ENCODE measurements around the gene GGNBP2.

Gene GGNBP2

DNA sequence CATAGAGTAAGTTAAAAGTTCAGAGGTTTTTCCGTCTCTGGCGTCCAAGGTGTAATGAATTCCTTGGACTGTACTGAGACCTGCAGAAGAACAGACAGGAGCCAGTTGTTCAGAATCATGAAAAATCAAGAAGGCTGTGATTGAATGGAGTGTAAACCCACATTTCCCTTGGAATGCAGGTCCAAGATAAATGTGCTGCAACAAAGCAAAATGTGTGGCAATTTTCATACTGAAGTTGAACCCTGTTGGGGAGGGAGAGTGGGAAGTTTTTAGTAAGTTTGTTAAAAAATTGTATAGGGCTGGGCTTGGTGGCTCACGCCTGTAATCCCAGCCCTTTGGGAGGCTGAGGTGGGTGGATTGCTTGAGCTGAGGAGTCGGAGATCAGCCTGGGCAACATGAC, 21.4 kb downstream of the GGNBP2 start:
- no peak for DNase-seq

DNA sequence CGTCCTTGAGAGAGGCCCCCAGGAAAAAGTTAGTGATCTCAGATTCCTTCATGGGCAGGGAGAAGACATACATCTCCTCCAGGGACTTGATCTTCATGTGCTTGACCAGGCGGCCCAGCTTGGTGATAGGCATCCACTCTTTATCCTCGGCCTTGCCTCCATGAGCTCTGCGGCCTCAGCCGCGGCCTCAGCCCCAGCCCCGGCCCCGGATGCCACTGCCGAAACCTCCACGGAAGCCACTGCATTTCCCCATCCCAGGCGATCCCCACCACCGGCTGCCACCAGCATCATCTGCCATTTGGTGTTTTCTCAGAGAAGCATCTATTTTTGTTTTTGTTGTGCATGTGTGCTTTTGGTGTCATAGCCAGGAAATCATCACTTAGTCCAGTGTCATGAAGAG, 30.3 kb downstream of the GGNBP2 start:
- DNase-seq: no peak

DNA sequence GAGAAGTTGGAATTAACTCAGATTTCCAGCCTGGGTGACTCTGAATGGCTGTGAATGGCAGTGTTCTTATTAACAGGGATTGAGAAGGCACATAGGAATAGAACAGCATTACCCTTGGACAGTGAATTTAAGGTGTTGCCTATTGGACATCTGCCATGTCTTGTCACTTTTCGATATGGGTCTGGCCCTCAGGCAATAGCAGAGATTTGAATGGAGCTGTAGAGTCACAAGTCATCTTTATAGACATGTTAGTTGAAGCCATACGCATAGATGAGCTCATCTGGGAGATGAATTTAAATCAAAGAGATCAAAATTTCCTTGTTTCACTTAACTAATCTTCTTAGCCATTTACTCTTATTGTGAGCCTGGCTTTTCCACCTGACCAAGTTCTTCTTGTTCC, 32.1 kb downstream of the GGNBP2 start:
- no peak for DNase-seq

DNA sequence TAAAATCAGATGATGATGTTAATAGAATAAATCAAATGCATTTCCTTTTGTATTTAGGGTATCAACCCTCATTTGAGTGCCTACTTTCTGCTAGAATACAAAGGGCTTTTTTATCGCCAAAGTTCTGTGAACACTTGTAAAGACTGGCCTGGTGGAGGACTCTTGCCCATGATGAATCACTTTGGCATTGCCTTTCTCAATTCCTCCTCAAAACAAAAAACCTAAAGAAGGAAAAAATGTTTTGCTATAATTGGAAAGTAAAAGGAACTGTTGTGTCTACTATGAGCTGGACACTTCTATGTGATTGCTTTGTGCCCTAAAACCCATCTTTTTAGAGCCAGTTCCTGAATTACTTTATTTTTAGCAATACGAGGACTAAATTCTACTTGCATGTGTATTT, 34.0 kb downstream of the GGNBP2 start:
- DNase-seq: no peak

DNA sequence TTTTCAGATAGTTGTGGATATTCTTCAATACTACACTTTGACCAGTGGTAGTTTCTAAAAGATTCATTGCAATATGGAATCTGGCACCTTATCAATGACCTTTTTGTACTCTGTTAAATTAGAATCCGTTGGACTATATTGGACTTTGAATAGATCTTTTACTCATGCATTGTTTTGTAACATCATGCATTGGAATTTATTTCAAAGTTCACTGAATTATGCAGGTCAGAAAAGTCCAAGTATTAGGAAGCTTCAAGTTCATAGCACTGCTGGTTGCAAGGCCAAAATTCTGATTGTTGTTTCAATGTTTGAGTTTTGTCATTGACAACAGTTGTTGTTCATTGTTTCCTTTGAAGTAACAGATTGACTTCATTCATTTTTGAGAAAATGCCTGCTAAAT, 39.1 kb downstream of the GGNBP2 start:
- no peak for DNase-seq

DNA sequence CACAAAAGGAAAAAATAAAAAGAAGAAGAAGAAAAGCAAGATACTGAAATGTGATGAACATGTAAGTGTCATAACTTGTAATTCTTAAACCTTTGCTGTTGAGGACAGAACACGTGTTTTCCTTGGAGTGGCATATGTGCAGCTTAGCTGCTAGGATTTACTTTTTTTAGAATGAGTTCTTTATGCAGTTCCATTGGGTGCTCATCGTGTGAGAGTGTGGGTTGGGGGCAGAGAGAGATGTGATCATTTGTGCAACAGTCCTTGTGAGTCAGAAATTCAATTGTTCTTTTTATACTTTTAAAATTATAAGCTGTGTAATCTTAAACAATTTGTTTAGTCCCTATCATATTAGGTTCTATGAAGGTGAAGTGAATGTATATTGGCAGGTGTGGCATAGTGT, 41.4 kb downstream of the GGNBP2 start:
- no peak for DNase-seq

DNA sequence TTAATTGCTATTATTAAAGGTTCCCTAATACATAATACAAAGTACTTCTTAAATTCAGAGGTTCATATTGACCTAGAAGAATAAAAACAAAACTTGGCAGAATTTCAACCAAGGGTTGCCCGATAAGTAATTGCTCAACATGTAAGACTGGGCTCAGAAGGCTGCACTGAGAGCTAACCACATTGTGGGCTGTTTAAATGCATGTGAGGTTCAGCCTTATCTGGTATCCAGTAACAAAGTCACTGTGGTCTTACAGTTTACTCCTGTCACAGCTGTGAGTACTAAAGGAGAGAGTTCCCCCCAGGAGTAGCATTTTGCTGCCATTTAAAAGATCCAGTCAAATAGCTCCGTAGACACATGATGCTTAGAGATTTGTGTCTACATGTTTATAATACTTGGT, 45.4 kb downstream of the GGNBP2 start:
- no peak for DNase-seq

DNA sequence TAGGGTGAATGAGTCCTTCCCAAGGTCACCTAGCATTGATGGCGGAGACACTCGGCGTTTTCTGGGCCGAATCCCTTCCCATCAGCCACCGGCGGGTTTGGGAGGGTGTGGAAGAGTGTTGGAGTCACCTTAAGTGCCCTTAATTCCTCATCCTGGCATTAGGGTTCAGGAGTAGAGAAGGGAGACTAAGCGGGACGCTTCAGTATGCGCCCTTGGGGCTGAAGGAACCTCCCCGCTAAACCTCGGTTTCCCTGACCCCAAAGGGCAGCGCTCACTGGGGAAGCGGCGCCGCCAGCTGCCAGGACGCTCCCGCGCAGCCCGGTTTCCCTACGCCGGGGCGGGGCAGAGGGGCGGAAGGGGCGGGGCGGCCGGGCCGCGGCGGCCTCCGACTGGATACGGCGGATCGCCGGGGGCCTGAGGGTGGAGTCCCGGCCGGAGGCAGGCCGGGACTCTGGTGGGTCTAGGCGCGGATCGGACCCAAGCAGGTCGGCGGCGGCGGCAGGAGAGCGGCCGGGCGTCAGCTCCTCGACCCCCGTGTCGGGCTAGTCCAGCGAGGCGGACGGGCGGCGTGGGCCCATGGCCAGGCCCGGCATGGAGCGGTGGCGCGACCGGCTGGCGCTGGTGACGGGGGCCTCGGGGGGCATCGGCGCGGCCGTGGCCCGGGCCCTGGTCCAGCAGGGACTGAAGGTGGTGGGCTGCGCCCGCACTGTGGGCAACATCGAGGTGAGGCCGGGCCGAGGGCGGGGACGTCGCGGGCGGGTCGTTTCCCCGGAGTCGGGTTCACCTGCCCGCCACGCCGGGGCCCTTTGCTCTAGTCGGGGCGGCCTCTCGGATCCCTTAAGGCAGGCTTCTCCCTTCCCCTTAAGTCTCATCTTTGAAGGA, 47.0 kb downstream of the GGNBP2 start, which contains the start of gene DHRS11:
TSS of gene DHRS11 (plus strand) at position 446 of the 882 bp plus-strand sequence. CDS start at position 577, 131 bp downstream.
- peak; percentile 75 to 82 for DNase-seq

DNA sequence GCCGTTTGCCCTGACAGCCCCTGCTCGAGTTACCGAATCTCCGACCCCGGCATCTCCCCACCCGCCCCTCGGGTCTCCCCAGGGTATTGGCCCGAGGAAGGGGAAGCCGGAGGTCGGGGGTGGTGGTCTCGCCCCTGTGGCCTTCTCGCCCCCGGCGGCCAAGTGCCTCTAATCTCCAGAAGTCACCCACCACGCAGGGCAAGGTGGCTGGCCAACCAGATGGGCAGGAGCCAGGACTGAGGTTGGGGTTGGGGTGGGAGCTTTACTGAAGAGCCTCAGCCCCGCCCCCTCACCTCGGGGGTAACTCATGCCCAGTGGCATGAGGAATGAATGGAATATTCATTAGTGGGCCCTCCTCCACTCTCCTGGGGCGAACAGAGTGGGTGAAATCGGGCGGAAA, 47.6 kb downstream of the GGNBP2 start:
- no peak for DNase-seq

DNA sequence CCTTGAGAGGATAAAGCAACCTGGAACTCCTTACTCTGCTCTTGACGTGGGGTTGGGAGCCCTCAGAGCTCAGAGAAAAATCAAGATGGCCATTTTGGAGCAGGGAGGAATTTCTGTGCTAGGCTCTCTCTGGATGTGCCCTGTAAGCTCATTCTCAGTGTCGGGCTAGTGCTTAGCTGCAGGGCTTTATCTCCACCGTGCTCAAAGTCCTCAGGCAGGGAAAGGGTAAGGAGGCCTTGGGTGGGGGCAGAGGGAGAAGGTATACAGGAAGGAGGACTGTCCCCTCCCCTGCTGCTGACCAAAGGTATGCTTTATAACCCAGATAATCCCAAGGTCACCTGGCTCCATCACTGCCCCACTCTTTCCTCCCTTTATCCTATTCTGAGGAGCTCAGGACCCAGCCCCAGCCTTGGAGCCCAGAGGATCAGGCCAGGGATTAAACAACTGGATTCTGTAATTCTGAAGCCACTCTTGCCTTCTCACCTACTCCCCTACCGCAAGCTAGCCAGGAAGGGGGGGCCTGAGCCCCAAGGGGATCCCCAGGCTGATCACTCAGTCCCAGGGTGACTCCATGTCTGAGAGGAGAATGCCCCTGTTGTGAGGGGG, 48.1 kb downstream of the GGNBP2 start:
- no peak for DNase-seq

DNA sequence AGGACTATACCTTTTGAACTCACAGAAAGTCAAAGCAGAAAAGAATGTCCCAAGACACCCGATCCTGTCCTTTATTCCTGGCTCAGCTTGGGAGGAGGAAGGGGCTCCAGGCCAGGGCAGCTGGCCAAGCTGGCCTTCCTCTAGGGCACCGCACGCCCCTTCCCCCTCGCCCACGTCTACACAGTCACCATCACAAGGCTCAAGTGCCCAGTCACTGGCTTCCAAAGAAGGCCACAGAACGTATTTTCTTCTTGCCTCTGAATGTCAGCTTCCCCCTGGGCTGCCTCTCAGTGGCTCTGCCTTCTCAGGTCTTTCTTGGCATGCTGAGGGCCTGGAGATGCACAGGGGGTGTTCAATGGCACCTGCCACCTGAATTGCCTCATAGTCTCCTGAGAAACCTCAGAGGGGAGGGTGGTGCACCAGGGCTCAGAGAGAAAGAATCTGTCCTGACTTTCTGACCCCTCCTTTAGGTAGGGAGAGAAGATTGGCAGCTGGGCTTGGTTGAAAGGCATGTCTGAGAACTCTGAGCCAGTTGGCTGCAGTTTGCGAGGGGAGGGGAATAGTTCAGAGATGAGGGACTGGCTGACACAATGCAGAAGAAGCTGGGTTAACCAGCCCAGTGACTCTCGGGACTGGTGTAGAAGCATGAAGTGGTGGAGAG, 49.1 kb downstream of the GGNBP2 start:
- no peak for DNase-seq

DNA sequence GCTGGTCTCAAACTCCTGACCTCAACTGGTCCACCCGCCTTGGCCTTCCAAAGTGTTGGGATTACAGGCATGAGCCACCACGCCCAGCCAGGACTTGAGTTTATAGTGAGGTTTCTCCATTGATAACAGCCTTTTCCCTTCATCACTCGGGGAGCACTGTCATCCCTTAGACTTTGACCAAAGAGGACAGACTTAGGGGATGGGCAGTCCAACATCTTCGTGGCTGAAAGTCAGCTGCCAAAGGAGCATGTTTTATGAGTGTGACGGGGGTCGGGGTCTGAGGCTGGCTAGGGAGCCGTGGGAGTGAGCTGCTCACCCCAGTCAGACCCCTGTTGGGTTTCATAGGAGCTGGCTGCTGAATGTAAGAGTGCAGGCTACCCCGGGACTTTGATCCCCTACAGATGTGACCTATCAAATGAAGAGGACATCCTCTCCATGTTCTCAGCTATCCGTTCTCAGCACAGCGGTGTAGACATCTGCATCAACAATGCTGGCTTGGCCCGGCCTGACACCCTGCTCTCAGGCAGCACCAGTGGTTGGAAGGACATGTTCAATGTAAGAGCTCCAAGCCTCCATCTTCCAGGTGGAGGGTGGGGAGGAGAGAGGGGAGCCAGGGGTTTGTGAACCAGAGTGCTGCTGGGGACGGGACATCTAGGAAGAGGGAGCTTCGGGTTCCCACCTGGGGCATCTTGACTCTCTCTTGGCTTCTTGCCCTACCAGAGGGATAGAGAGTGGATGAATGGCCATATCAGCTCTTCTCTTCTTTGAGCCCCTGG, 50.1 kb downstream of the GGNBP2 start:
- DNase-seq: no peak

DNA sequence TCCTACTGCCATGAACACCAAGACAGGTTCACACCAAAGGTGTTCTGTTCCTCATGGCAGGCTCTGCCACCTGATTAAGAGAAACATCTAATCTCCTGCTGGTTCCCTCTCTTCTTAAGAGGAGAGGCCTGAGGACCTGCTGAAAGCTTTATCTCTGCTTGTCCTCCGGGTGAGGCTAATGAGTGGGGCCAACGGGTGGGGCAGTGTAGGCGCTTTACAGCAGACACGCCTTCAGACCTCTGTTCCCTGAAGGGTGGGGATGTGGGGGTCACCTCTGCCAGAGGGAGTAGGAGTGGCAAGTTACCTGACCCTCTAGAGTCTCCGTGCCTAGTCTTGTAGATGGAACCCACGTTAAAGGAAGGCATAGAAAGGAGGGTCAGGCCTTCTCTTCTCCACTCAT, 52.5 kb downstream of the GGNBP2 start:
- DNase-seq: no peak

DNA sequence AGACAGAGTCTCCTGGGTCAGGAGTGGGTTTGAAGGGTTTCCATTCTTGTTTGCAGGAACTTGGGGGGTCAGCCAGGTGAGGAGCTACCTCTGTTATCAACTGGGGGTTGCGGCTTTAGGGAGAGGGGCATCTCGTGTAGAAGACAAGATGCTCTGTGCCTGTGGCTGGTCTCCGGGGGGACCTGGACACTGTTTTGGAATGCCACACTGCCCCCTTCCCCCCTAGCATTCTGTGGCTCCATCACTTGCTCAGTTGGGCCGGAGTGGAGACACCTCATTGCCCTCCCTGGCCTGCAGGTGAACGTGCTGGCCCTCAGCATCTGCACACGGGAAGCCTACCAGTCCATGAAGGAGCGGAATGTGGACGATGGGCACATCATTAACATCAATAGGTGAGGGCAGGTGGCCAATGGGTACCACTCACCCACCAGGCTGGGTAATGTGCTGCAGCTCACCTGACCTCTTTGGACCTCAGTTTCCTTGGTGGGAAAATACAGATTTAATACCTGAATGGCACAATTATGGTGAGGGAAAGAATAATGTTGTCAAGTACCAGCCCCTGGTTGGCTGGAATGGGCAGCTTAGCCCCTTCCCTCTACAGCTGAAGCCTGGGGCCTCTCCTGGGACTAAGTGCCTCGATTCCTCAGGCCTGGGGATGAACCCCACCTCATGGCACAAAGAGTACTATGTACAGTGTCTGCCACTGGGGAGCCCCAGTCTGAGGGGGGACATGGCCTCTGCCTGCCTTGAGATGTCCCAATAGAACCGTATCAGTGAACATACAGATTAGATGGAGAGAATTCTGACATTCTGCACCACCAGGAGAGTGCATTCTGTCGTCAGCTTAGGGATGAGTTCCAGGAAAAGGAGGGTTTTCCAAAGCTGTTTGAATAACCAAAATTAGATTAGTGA, 53.4 kb downstream of the GGNBP2 start:
- no peak for DNase-seq

DNA sequence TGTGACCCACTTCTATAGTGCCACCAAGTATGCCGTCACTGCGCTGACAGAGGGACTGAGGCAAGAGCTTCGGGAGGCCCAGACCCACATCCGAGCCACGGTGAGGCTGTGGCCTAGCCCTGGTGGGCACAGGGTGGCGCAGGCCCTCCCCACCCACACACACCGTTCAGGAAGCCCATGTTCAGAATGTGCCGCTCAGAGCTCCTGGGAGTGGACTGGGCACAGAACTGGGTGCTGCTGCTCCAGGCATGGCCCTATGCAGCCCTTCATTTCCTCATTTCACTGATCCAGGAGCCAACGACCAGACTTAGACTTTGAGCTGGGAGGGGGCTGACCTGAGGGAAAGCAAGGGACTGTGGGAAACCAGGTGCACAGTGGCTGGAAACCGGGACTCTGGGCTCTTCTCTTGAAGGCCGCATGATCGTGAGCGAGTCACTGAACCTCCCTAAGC, 54.3 kb downstream of the GGNBP2 start:
- DNase-seq: no peak

DNA sequence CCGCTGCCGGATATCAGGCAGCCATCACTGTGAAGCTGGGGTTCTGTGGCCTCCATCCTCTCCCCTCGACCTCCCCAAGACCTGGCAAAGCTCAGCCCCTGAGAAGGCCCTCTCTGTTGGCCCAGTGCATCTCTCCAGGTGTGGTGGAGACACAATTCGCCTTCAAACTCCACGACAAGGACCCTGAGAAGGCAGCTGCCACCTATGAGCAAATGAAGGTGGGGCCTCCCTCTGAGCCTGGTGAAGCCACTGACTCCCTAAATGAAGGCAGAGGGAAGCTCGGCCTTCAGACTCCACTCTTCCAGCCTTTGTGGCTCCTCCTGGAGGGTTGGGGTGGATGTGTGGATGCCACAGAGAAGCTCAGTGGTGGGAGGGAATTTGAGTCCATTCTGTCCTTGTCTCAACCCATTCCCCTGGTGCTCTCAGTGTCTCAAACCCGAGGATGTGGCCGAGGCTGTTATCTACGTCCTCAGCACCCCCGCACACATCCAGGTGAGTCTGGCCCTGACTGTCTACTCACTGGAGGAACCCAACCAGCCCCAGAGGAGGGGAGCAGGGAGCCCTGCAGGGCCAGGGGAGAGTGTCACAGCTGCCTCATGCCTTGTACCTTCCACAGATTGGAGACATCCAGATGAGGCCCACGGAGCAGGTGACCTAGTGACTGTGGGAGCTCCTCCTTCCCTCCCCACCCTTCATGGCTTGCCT, 55.0 kb downstream of the GGNBP2 start:
- DNase-seq: no peak

DNA sequence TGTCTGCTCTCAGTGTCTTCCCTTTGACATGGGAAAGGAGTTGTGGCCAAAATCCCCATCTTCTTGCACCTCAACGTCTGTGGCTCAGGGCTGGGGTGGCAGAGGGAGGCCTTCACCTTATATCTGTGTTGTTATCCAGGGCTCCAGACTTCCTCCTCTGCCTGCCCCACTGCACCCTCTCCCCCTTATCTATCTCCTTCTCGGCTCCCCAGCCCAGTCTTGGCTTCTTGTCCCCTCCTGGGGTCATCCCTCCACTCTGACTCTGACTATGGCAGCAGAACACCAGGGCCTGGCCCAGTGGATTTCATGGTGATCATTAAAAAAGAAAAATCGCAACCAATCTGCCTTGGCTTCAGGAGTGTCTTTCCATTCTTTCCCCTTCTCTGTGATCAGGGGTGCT, 55.7 kb downstream of the GGNBP2 start:
- DNase-seq: no peak

DNA sequence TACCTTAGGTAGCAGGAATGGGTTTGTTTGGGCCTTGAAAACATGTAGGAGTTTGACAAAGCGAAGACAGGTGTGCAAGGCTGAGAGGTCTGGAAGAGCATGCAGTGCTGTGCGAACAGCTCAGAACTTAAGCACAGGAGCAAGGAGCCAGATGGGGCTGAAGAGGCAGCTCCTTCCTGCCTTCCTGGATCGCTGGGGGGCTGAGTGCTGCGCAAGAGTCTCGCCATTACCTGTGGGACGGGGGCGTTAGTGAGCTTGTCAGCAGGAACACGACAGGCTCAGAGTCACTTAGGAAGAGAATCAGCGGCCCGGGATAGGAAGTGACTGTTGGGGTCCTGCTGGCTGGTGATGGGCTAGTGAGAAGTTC, 56.2 kb downstream of the GGNBP2 start:
- no peak for DNase-seq

DNA sequence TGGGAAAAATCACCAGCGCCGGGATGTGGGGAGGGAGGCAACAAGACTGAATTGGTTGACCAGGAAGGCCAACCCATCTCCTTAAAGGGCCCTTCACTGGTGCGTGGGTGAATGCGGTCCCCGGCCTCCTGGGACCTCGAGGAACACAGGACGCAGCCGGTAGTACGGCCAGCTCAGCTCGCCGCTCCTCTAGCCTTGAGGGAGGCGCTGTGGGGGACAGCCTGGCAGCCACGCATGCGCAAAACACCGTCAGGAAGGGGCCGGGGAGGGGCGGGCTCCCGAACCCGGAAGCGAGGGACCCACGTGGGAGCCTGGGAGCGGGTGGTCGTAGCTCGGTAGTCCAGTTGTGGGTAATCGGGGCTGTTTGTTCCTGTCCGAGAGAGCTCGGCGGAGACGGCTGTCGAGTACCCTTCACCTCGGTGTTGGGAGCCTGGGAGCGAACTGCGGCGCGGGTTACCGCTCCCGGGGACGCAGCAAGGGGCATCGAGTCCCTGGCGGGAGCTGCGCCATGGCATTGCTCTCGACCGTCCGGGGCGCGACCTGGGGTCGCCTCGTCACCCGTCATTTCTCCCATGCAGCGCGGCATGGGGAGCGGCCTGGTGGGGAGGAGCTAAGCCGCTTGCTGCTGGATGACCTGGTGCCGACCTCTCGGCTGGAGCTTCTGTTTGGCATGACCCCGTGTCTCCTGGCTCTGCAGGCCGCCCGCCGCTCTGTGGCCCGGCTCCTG, 56.7 kb downstream of the GGNBP2 start, which contains the start of gene MRM1:
TSS of gene MRM1 (plus strand) at position 281 of the 727 bp plus-strand sequence. CDS start at position 509, 228 bp downstream.
- peak; percentile 90 to 92 for DNase-seq

DNA sequence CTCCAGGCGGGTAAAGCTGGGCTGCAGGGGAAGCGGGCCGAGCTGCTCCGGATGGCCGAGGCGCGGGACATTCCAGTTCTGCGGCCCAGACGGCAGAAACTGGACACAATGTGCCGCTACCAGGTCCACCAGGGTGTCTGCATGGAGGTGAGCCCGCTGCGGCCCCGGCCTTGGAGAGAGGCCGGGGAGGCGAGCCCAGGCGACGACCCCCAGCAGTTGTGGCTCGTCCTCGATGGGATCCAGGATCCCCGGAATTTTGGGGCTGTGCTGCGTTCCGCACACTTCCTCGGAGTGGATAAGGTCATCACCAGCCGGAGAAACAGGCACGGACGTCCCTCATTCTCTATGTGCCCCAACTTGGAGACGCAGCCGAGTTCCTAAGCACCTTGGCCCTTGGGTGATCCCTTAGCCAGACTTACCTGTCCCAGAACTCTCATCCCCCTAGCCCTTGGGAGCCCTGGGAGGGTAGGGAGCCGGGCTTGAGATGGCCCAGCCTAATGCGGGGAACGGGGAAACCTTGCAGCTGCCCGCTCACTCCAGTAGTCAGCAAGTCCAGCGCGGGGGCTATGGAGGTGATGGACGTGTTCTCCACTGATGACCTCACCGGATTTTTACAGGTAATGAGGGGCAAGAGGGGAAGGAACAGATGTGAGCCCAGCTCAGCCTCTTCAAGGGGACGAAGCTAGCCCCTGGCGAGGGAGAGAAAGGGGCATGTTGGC, 57.5 kb downstream of the GGNBP2 start:
- DNase-seq: peak; percentile 14 to 44
